ENCODE data around the gene DHRS12.

DHRS12 gene

GRCh38 chr13:51768378-51768921 is 35.5 kb downstream of the DHRS12 start:
- Histone ChIP-seq H3K4me1 (ENCODE audit: control insufficient read depth in 1 of 2, insufficient read depth in 1 of 2, low read depth in 1 of 2, low read length in 1 of 2) (peaks cover 9 to 11% of the 10 kb centered on the region in 2 experiments), H3K4me3 (ENCODE audit: low read depth in 1 of 2, low read length in 1 of 2) (no peak overlapping the region), H3K27me3 (peaks cover 10% of the 10 kb centered on the region), H3K27ac (no peak overlapping the region), H3K36me3 (peaks cover 83% of the 10 kb centered on the region), H3K9me3 (no peaks in the 10 kb centered on the region)
- TF ChIP-seq, protein P1, sequence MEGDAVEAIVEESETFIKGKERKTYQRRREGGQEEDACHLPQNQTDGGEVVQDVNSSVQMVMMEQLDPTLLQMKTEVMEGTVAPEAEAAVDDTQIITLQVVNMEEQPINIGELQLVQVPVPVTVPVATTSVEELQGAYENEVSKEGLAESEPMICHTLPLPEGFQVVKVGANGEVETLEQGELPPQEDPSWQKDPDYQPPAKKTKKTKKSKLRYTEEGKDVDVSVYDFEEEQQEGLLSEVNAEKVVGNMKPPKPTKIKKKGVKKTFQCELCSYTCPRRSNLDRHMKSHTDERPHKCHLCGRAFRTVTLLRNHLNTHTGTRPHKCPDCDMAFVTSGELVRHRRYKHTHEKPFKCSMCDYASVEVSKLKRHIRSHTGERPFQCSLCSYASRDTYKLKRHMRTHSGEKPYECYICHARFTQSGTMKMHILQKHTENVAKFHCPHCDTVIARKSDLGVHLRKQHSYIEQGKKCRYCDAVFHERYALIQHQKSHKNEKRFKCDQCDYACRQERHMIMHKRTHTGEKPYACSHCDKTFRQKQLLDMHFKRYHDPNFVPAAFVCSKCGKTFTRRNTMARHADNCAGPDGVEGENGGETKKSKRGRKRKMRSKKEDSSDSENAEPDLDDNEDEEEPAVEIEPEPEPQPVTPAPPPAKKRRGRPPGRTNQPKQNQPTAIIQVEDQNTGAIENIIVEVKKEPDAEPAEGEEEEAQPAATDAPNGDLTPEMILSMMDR (IDR thresholded peaks at IDR 0.05) = no peak

DNA sequence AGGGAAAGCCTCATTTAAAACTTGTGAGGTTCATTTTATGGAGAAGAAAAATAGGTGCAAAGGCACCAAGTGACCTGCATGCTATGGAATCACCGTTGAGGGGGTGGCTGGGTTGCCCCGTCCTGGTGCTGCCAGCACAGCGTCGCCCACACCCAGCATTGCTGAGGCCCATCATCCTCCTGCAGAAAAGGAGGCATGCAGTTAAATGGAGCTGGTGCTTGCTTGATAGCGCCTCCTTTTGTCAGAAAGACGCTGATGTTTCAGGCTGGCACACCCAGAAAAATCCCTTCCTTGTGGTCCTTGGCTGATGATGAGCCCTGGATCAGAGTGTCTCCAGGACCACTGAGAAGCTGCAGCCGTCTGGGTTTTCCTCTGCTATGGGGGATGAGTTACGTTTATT is 36.9 kb downstream of the DHRS12 start:
- H3K4me3 ChIP-seq (ENCODE audit: low read depth in 1 of 2, low read length in 1 of 2) = no peak overlapping the region
- no peaks in the 10 kb centered on the region for H3K27me3 ChIP-seq
- no peaks in the 10 kb centered on the region for H3K9me3 ChIP-seq
- TF ChIP-seq, protein P1 (IDR thresholded peaks at IDR 0.05) = no peak
- peaks cover 9 to 11% of the 10 kb centered on the region in 2 experiments for H3K4me1 ChIP-seq (ENCODE audit: control insufficient read depth in 1 of 2, insufficient read depth in 1 of 2, low read depth in 1 of 2, low read length in 1 of 2)
- H3K36me3 ChIP-seq = peaks cover 88% of the 10 kb centered on the region
- no peak overlapping the region for H3K27ac ChIP-seq

DNA sequence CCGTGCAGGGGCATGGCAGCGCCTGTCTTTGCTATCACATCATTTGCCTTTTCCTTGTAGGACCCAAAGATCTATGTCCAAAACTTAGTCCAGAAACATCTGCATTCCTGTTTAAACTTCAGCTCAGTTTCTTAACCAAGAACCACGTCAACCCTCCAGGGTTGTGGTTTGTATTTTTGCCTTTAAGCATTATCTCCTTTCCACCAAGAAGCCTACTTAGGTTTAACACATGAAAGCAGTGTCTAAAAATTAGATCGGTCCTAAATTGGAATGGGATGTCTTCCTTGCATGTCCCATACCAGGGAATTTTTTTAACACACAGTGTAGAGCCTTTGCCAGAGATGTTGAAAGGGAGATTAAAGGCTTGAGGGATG is 38.8 kb downstream of the DHRS12 start:
- TF ChIP-seq, protein P1 (IDR thresholded peaks at IDR 0.05) = no peak
- H3K36me3 ChIP-seq = peaks cover 88% of the 10 kb centered on the region
- H3K27me3 ChIP-seq = no peaks in the 10 kb centered on the region
- H3K27ac ChIP-seq = peak overlapping the region; percentile 42
- peaks cover 9 to 11% of the 10 kb centered on the region in 2 experiments for H3K4me1 ChIP-seq (ENCODE audit: control insufficient read depth in 1 of 2, insufficient read depth in 1 of 2, low read depth in 1 of 2, low read length in 1 of 2)
- H3K4me3 ChIP-seq (ENCODE audit: low read depth in 1 of 2, low read length in 1 of 2) = no peak overlapping the region
- no peaks in the 10 kb centered on the region for H3K9me3 ChIP-seq

GRCh38 chr13:51764184-51765141 is 39.5 kb downstream of the DHRS12 start:
- Histone ChIP-seq H3K4me1 (ENCODE audit: control insufficient read depth in 1 of 2, insufficient read depth in 1 of 2, low read depth in 1 of 2, low read length in 1 of 2) (peaks cover 9 to 11% of the 10 kb centered on the region in 2 experiments), H3K4me3 (ENCODE audit: low read depth in 1 of 2, low read length in 1 of 2) (no peak overlapping the region), H3K27ac (peak overlapping the region; percentile 42), H3K36me3 (peaks cover 94% of the 10 kb centered on the region), H3K9me3 (no peaks in the 10 kb centered on the region), H3K27me3 (no peaks in the 10 kb centered on the region)
- TF ChIP-seq, protein P1 (IDR thresholded peaks at IDR 0.05) = no peak

GRCh38 chr13:51763486-51763885 is 40.5 kb downstream of the DHRS12 start:
- Histone ChIP-seq H3K27ac (no peak overlapping the region), H3K36me3 (peaks cover 97% of the 10 kb centered on the region), H3K4me3 (ENCODE audit: low read depth in 1 of 2, low read length in 1 of 2) (no peak overlapping the region), H3K4me1 (ENCODE audit: control insufficient read depth in 1 of 2, insufficient read depth in 1 of 2, low read depth in 1 of 2, low read length in 1 of 2) (peaks cover 9 to 11% of the 10 kb centered on the region in 2 experiments), H3K9me3 (no peaks in the 10 kb centered on the region), H3K27me3 (no peaks in the 10 kb centered on the region)
- TF ChIP-seq, protein P1 (IDR thresholded peaks at IDR 0.05) = no peak

Measured in neutrophil (primary cell).